ENCODE data around the gene FGFR2.

Gene FGFR2

DNA sequence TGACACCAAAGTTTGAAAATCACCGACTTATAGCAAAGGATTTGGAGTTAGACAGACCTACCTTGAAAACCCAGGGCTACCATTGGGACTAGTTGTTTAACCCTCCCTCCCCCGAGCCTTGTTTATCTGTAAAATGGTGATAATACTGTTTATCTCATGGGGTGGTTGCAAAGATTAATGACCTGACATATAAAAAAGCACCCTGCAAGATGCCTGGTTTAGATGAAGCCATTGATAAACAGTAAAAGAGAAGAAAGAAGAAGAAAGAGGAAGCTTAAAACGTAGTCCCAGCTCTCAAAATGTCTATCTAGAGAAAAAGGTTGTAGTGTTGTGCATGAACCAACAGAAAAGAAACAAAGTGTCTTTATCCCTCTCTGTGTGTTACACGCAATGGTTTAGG lies 145.7 kb downstream of the FGFR2 start:
- DNase-seq (ENCODE audit: low spot score): no peak

GRCh38 chr10:121450247-121450646 lies 148.0 kb downstream of the FGFR2 start:
- no peak for DNase-seq (ENCODE audit: low spot score)

GRCh38 chr10:121449482-121449924 lies 148.7 kb downstream of the FGFR2 start:
- no peak for DNase-seq (ENCODE audit: low spot score)

- no peak for DNase-seq (ENCODE audit: low spot score)
Observed at GRCh38 chr10:121448766-121449421, 149.3 kb downstream of the FGFR2 start.

- DNase-seq (ENCODE audit: low spot score): no peak
Observed at GRCh38 chr10:121444520-121445165, 153.6 kb downstream of the FGFR2 start.

- no peak for DNase-seq (ENCODE audit: low spot score)
Observed at GRCh38 chr10:121442086-121442935, 155.9 kb downstream of the FGFR2 start.

DNA sequence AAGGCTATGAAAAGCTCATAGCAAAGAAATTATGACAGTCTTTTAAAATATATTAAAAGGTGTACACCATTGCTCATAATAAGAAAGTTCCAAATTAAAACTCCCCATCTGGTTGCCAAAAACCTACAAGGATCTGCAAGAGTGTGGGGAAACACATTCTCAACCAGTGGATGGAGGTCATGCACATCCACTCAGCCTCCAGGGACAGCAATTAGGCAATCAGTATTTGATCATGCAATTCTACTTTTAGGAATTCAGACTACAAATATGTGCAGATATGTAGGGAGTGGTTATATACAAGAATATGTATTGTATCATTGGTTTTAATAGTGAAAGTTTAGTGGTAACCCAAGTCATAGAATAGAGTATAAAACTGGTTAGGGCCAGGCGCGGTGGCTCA lies 157.8 kb downstream of the FGFR2 start:
- DNase-seq (ENCODE audit: low spot score): no peak

GRCh38 chr10:121438333-121438732 lies 159.9 kb downstream of the FGFR2 start:
- DNase-seq (ENCODE audit: low spot score): no peak

- no peak for DNase-seq (ENCODE audit: low spot score)
Observed at GRCh38 chr10:121437596-121437995, 160.6 kb downstream of the FGFR2 start.

DNA sequence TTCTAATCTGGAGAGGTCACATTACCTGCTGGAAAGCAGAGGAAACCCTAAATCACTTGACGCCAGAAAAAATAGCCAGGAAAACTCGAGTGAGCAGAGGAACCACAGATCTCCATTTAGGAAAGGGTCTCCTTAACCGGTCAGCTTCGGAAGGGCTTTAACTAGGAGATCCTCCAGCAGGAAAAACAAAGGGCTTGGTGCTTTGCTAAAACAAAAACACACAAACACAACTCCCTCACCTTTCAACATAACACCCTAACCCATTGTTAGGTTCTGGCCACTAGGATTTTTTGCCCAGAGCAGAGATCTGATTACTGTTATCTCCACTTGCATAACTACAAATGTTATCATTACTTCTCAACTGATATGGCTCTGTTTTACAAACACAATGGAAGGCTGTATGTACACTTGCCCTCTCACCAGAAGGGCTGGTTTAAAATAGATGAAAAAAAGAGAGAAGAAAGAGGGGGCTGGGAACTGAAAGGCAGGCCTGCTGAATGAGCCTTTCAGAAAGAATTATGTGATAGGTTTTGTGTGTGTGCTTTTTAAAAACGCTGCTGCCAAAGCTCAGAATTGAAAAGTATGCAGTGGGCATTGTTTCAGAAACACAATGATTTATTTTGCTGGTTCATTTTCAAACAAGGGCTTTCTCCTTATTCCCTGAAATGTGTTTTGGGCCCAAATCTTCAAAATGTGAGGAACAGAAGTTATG lies 161.5 kb downstream of the FGFR2 start:
- DNase-seq (ENCODE audit: low spot score): no peak

DNA sequence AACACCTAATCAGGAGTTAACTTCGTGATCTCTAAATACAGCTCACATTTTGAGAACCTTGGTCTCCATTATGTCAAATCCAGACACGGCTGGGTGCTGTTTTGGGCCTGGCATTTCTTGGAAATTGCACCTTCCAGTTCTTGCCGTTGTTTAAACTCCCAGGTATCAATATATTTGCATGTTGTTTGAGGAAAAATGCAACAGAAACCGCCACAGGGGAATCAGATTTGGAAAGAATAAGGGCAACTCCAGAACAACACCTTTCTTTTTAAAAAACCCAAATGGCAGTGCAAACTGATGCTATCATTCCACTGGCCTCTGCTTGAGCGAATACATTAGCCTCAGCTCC lies 162.0 kb downstream of the FGFR2 start:
- no peak for DNase-seq (ENCODE audit: low spot score)

DNA sequence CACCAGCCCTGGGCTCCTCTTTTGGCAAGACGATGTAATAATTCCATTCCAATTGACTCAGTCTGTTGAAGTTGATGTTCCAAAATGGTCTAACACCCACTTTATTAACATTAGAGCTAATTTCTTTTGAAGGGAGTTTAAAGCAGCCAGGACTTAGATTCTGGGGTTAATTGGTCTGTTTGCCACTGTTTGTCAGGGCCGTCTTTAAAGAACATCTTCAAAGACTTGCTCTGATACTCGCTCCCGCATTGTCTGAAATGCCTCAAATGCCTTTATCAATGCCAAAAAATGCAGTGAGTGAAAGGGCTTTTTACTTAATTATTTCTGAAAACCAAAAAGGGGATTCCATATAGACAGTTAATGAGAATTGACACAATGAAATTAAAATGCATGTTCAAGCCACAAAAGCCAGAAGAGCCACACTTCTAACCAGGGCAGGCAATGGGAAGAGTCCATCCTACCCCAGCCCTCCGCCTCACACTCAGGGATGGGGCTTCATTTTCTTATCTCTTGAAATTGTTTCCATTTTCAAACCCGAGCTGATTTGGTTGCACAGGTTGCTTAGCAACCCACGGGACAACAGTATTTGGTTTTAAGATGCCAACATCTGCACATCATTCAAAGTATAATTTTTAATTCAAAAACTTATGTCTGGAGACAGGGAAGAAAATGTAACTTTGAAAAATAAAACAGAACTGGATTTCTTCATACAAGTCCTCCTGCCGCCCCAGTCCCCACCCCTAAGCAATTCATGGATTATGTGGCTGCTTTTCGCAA lies 163.0 kb downstream of the FGFR2 start:
- no peak for DNase-seq (ENCODE audit: low spot score)

- DNase-seq (ENCODE audit: low spot score): no peak
Observed at GRCh38 chr10:121433965-121434364, 164.3 kb downstream of the FGFR2 start.

- DNase-seq (ENCODE audit: low spot score): no peak
Observed at GRCh38 chr10:121428867-121429266, 169.4 kb downstream of the FGFR2 start.

Measured in iPS-NIHi11 (cell line).